Hepatocyte (in vitro differentiated cells): ENCODE data around the gene LENG8. TPM values are rescaled to one million over a fixed set of nuclear protein-coding genes. Genes with fewer than 3 reads are reported as not detected.

Experiments
- DNase-seq: peaks from one replicate; pipeline ENCODE4 v3.0.0-alpha.2; 2016; ENCODE audit warnings: low spot score
- H2AFZ ChIP-seq: fragments of 200-600 bp; sonication (generic); 2 replicates; pipeline ENCODE4 v1.6.0; 2016; ENCODE audit warnings: antibody characterized with exemption, mild to moderate bottlenecking
- H3K27ac ChIP-seq: fragments of 200-600 bp; sonication (generic); 2 replicates; pipeline ENCODE4 v1.5.1; 2016; ENCODE audit warnings: mild to moderate bottlenecking
- H3K27me3 ChIP-seq: fragments of 200-600 bp; sonication (generic); 2 replicates; pipeline ENCODE4 v1.6.1; 2016
- H3K36me3 ChIP-seq: fragments of 200-600 bp; sonication (generic); replicated peaks from 2 replicates; pipeline ENCODE4 v1.5.1; 2016; ENCODE audit warnings: low read depth; ENCODE audit not compliant: insufficient read depth
- H3K4me1 ChIP-seq: fragments of 200-600 bp; sonication (generic); 2 replicates; pipeline ENCODE4 v1.5.1; 2016; ENCODE audit warnings: mild to moderate bottlenecking, moderate library complexity; ENCODE audit not compliant: insufficient read depth
- H3K4me2 ChIP-seq: fragments of 200-600 bp; sonication (generic); 2 replicates; pipeline ENCODE4 v1.6.0; 2016
- H3K4me3 ChIP-seq: fragments of 200-600 bp; sonication (generic); 2 replicates; pipeline ENCODE4 v1.5.1; 2016; ENCODE audit warnings: mild to moderate bottlenecking
- H3K79me2 ChIP-seq: fragments of 200-600 bp; sonication (generic); 2 replicates; pipeline ENCODE4 v1.6.0; 2017; ENCODE audit warnings: mild to moderate bottlenecking
- H3K9me2 ChIP-seq: fragments of 200-600 bp; sonication (generic); replicated peaks from 2 replicates; pipeline ENCODE4 v1.6.0; 2017; ENCODE audit warnings: mild to moderate bottlenecking; ENCODE audit not compliant: insufficient read depth
- H3K9me3 ChIP-seq: fragments of 200-600 bp; sonication (generic); 2 replicates; pipeline ENCODE4 v1.5.1; 2016; ENCODE audit warnings: low read depth, mild to moderate bottlenecking
- H4K20me1 ChIP-seq: fragments of 200-600 bp; sonication (generic); 2 replicates; pipeline ENCODE4 v1.6.0; 2016; ENCODE audit warnings: mild to moderate bottlenecking; ENCODE audit not compliant: insufficient read depth, poor library complexity, severe bottlenecking
- EZH2 ChIP-seq: fragments of 200-600 bp; sonication (generic); IDR thresholded peaks from 2 replicates; pipeline ENCODE4 v1.6.1; 2016; ENCODE audit warnings: antibody characterized with exemption, mild to moderate bottlenecking, borderline replicate concordance
- EZH2phosphoT487 ChIP-seq: fragments of 200-600 bp; sonication (generic); IDR thresholded peaks from one replicate; pipeline ENCODE4 v1.6.1; 2018; ENCODE audit warnings: antibody characterized with exemption, mild to moderate bottlenecking, low read depth, moderate library complexity; ENCODE audit not compliant: unreplicated experiment, severe bottlenecking
- WGBS: methylation state at CpG from one replicate; pipeline ENCODE4 v1.1.6; 2016; ENCODE audit warnings: low lambda C conversion rate; ENCODE audit errors: missing lambda C conversion rate; 5-methylcytosine and 5-hydroxymethylcytosine counted together
- polyA plus RNA-seq: library from polyadenylated mRNA; unstranded; fragments of >200 nt; fragmentation: Nextera tagmentation; extraction: Ambion mirVana; gene quantifications from 2 replicates; pipeline ENCODE4 v1.2.1, GENCODE V29; 2016
- total RNA-seq: library from RNA; depleted of rRNA; stranded (reverse); fragments of >200 nt; gene quantifications from 2 replicates; pipeline ENCODE4 v1.2.3, GENCODE V29; 2014
- TF ChIP-seq, protein P1 (sequence below): fragments of 200-600 bp; sonication (generic); IDR thresholded peaks from 2 replicates; pipeline ENCODE4 v1.5.1; 2016; ENCODE audit warnings: antibody characterized with exemption, mild to moderate bottlenecking; ENCODE audit not compliant: poor library complexity

LENG8 gene
- total and polyA plus RNA-seq, 2 experiments from 2014 or later = 36.6 to 54.0 TPM

DNA sequence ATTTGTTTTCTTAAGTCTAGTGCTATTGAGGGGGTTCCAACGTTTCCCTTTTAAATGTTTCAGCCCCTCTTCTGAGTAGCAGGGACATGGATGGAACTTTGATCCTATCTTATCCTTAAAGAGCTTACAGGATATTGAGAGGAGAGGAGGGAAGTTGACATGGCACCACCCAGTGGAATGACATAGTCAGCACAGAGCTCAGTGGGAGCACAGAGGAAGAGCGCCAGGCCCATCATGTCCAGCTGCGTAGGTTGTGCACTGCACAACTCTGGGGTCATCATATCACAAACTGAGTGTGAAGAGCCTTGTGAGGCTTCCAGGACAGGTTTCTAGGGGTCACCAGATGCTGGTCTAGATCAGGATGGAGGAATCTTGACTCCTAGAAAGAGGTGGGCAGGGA, 28.7 kb downstream of the LENG8 start:
- Histone ChIP-seq H3K4me3 (no peak overlapping the region), H3K27ac (no peak overlapping the region), H3K36me3 (no peaks in the 10 kb centered on the region), H3K9me3 (no peaks in the 10 kb centered on the region), H3K27me3 (no peaks in the 10 kb centered on the region), H3K9me2 (no peaks in the 10 kb centered on the region), H4K20me1 (no peaks in the 10 kb centered on the region), H2AFZ (no peak overlapping the region), H3K4me2 (no peak overlapping the region), H3K4me1 (peaks cover 7% of the 10 kb centered on the region), H3K79me2 (no peaks in the 10 kb centered on the region)
- peak; percentile 32 for DNase-seq
- no peak for TF ChIP-seq EZH2phosphoT487
- TF ChIP-seq, protein P1, sequence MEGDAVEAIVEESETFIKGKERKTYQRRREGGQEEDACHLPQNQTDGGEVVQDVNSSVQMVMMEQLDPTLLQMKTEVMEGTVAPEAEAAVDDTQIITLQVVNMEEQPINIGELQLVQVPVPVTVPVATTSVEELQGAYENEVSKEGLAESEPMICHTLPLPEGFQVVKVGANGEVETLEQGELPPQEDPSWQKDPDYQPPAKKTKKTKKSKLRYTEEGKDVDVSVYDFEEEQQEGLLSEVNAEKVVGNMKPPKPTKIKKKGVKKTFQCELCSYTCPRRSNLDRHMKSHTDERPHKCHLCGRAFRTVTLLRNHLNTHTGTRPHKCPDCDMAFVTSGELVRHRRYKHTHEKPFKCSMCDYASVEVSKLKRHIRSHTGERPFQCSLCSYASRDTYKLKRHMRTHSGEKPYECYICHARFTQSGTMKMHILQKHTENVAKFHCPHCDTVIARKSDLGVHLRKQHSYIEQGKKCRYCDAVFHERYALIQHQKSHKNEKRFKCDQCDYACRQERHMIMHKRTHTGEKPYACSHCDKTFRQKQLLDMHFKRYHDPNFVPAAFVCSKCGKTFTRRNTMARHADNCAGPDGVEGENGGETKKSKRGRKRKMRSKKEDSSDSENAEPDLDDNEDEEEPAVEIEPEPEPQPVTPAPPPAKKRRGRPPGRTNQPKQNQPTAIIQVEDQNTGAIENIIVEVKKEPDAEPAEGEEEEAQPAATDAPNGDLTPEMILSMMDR = peak; percentile 15
- no peak for TF ChIP-seq EZH2
- 64% methylated on average over 3 of the region's 3 CpGs for WGBS

DNA sequence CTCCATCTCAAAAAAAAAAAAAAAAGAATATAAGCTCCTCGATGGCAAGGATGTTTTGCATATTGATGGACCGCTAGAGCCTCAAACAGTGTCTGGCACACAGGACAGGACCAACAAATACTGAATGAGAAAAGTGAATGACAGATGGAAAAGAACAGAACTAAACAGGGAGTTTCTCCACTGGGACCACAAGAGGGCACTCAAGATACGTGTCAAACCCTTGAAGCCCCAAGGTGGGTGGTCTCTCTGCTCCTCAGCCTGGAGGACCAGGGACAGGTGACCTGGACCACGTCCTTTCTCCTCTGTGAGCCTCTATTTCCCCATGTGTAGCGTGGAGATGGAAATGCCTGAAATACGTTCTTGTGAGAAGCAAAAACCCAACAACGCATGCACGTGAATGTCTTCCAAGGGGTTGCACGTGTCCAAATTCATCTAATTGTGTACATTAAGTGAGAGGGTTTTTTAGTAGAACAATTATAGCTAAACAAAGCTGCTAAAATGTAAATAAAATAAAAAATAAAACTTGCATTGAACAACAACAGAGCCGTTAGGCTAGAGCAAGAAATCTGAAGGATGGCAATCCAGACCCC, 29.8 kb downstream of the LENG8 start:
- 15% methylated on average over 10 of the region's 10 CpGs for WGBS
- Histone ChIP-seq H3K27ac (no peak overlapping the region), H3K79me2 (no peaks in the 10 kb centered on the region), H3K4me1 (peaks cover 4% of the 10 kb centered on the region), H3K4me2 (no peak overlapping the region), H3K9me2 (no peaks in the 10 kb centered on the region), H4K20me1 (no peaks in the 10 kb centered on the region), H3K27me3 (no peaks in the 10 kb centered on the region), H3K9me3 (no peaks in the 10 kb centered on the region), H3K36me3 (no peaks in the 10 kb centered on the region), H2AFZ (no peak overlapping the region), H3K4me3 (no peak overlapping the region)
- TF ChIP-seq EZH2 = no peak
- TF ChIP-seq EZH2phosphoT487 = no peak
- TF ChIP-seq, protein P1 = peak; percentile 70
- DNase-seq = peak; percentile 75

DNA sequence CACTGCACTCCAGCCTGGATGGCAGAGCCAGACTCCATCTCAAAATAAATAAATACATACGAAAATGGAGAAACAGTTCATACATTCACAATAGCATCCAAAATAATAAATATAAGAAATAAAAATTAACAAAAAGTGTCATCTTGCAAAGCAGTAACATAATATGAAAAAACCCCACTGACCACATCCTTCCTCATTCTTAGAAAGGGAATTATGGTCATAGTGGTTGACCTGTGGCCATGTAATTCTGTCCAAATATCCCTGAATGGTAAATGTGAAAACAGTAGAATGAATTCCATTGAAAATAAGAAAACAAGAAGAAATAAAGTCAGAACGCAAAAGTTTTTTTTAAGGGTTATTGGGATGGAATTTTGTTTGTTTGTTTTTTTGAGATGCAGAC, 31.1 kb downstream of the LENG8 start:
- Histone ChIP-seq H3K9me2 (no peaks in the 10 kb centered on the region), H3K36me3 (no peaks in the 10 kb centered on the region), H3K27ac (no peak overlapping the region), H3K79me2 (no peaks in the 10 kb centered on the region), H3K27me3 (no peaks in the 10 kb centered on the region), H4K20me1 (no peaks in the 10 kb centered on the region), H3K4me3 (no peak overlapping the region), H3K4me1 (no peaks in the 10 kb centered on the region), H3K9me3 (no peaks in the 10 kb centered on the region), H3K4me2 (no peak overlapping the region), H2AFZ (no peak overlapping the region)
- DNase-seq = no peak
- 77% methylated on average over 2 of the region's 2 CpGs for WGBS
- TF ChIP-seq, protein P1 = no peak
- TF ChIP-seq EZH2 (no peak), EZH2phosphoT487 (no peak)
